GM21360 (cell line): Measurements from ENCODE around the gene CIDEA.
"Not testable (repeated sequence)": the region's sequence is repeated elsewhere in the genome, so short reads cannot be mapped to it uniquely, and the experiment has no call there.

Source experiments
- ATAC-seq: cut with Tn5 transposase; IDR thresholded peaks from one replicate; pipeline ENCODE4 v1.9.1; 2021; ENCODE audit warnings: mild to moderate bottlenecking, moderate library complexity; ENCODE audit not compliant: unreplicated experiment

Gene CIDEA

GRCh38 chr18:12254136-12254819 is at the start of gene CIDEA:
Gene CIDEA, plus strand, starts transcription at chr18:12254361. Its CDS starts 23 bp downstream, at chr18:12254384.
- no peak for ATAC-seq

- ATAC-seq: not testable (repeated sequence)
Measured at GRCh38 chr18:12208296-12209153, 45.6 kb upstream of the CIDEA start.

- not testable (repeated sequence) for ATAC-seq
Measured at GRCh38 chr18:12212308-12212707, 41.9 kb upstream of the CIDEA start.

- not testable (repeated sequence) for ATAC-seq
Measured at GRCh38 chr18:12214296-12215005, 39.7 kb upstream of the CIDEA start.

GRCh38 chr18:12216471-12216870 is 37.7 kb upstream of the CIDEA start:
- ATAC-seq: not testable (repeated sequence)

- not testable (repeated sequence) for ATAC-seq
Measured at GRCh38 chr18:12218603-12219002, 35.6 kb upstream of the CIDEA start.

- not testable (repeated sequence) for ATAC-seq
Measured at GRCh38 chr18:12222041-12222440, 32.1 kb upstream of the CIDEA start.

GRCh38 chr18:12223326-12223725 is 30.8 kb upstream of the CIDEA start:
- ATAC-seq: not testable (repeated sequence)

- not testable (repeated sequence) for ATAC-seq
Measured at GRCh38 chr18:12226807-12227206, 27.4 kb upstream of the CIDEA start.

- not testable (repeated sequence) for ATAC-seq
Measured at GRCh38 chr18:12227399-12228186, 26.6 kb upstream of the CIDEA start.

- not testable (repeated sequence) for ATAC-seq
Measured at GRCh38 chr18:12228308-12228707, 25.9 kb upstream of the CIDEA start.

- not testable (repeated sequence) for ATAC-seq
Measured at GRCh38 chr18:12230561-12230960, 23.6 kb upstream of the CIDEA start.

GRCh38 chr18:12231040-12231882 is 22.9 kb upstream of the CIDEA start:
- ATAC-seq: no peak

- no peak for ATAC-seq
Measured at GRCh38 chr18:12231986-12232385, 22.2 kb upstream of the CIDEA start.

- no peak for ATAC-seq
Measured at GRCh38 chr18:12233378-12233777, 20.8 kb upstream of the CIDEA start.

GRCh38 chr18:12234451-12235190 is 19.5 kb upstream of the CIDEA start:
- no peak for ATAC-seq

GRCh38 chr18:12236141-12236540 is 18.0 kb upstream of the CIDEA start:
- no peak for ATAC-seq

GRCh38 chr18:12236934-12237832 is 17.0 kb upstream of the CIDEA start:
- ATAC-seq: peak; percentile 62
